ENCODE measurements around the gene KRTAP3-3.
"Not testable (repeated sequence)": the region's sequence is repeated elsewhere in the genome, so short reads cannot be mapped to it uniquely, and the experiment has no call there.

Gene KRTAP3-3

GRCh38 chr17:41004397-41004796, 10.4 kb upstream of the KRTAP3-3 start:
- DNase-seq: no peak

GRCh38 chr17:41003926-41004325, 10.0 kb upstream of the KRTAP3-3 start:
- no peak for DNase-seq

- DNase-seq: no peak
These were observed 8.8 kb upstream of the KRTAP3-3 start for GRCh38 chr17:41002814-41003213.

GRCh38 chr17:41001795-41002194, 7.8 kb upstream of the KRTAP3-3 start:
- no peak for DNase-seq

GRCh38 chr17:40999563-40999962, 5.6 kb upstream of the KRTAP3-3 start, which contains the start of gene KRTAP3-2:
TSS of gene KRTAP3-2 (minus strand) at chr17:40999906. CDS start at chr17:40999853, 53 bp downstream.
- not testable (repeated sequence) for DNase-seq

- no peak for DNase-seq
These were observed 3.4 kb upstream of the KRTAP3-3 start for GRCh38 chr17:40997361-40997760.

GRCh38 chr17:40996829-40997228, 2.9 kb upstream of the KRTAP3-3 start:
- no peak for DNase-seq

- no peak for DNase-seq
These were observed 1.2 kb upstream of the KRTAP3-3 start for GRCh38 chr17:40995116-40995515.

- DNase-seq: no peak
These were observed 880 bp downstream of the KRTAP3-3 start for GRCh38 chr17:40993084-40993483.

- no peak for DNase-seq
These were observed 1.3 kb downstream of the KRTAP3-3 start for GRCh38 chr17:40992666-40993065.

GRCh38 chr17:40986920-40987319, 7.0 kb downstream of the KRTAP3-3 start:
- DNase-seq: no peak

- DNase-seq: no peak
These were observed 9.7 kb downstream of the KRTAP3-3 start, which contains the start of gene KRT40 for GRCh38 chr17:40984226-40984625. TSS of gene KRT40 (minus strand) at chr17:40984326. CDS start at chr17:40984273, 53 bp downstream.

GRCh38 chr17:40981115-40981514, 12.8 kb downstream of the KRTAP3-3 start:
- no peak for DNase-seq

- DNase-seq: no peak
These were observed 13.4 kb downstream of the KRTAP3-3 start for GRCh38 chr17:40980596-40980995.

GRCh38 chr17:40980117-40980516, 13.8 kb downstream of the KRTAP3-3 start:
- no peak for DNase-seq

GRCh38 chr17:40978575-40979151, 15.3 kb downstream of the KRTAP3-3 start:
- DNase-seq: no peak

- DNase-seq: no peak
These were observed 18.4 kb downstream of the KRTAP3-3 start for GRCh38 chr17:40975516-40975915.

GRCh38 chr17:40974366-40974765, 19.6 kb downstream of the KRTAP3-3 start:
- DNase-seq: no peak

GRCh38 chr17:40967582-40967981, 26.4 kb downstream of the KRTAP3-3 start:
- DNase-seq: no peak

- no peak for DNase-seq
These were observed 27.1 kb downstream of the KRTAP3-3 start, which contains the start of gene KRT39 for GRCh38 chr17:40966848-40967247. TSS of gene KRT39 (minus strand) at chr17:40966948. CDS start at chr17:40966856, 92 bp downstream.

- no peak for DNase-seq
These were observed 30.1 kb downstream of the KRTAP3-3 start for GRCh38 chr17:40963838-40964237.

- no peak for DNase-seq
These were observed 31.9 kb downstream of the KRTAP3-3 start for GRCh38 chr17:40962059-40962561.

GRCh38 chr17:40961591-40961990, 32.4 kb downstream of the KRTAP3-3 start:
- no peak for DNase-seq

GRCh38 chr17:40960144-40960543, 33.8 kb downstream of the KRTAP3-3 start:
- DNase-seq: no peak
